Measurements from ENCODE around the gene NAGA. TPM values are rescaled to one million over a fixed set of nuclear protein-coding genes. Genes with fewer than 3 reads are reported as not detected.

NAGA gene
- total RNA-seq: 12.3 and 26.7 TPM in 2 replicates

GRCh38 chr22:42070517-42071422, at the start of gene NAGA:
TSS of gene NAGA (minus strand) at chr22:42070812. CDS start at chr22:42070297, 515 bp downstream.

GRCh38 chr22:42090596-42091454, 20.2 kb upstream of the NAGA start, which contains the start of gene NDUFA6:
TSS of gene NDUFA6 (minus strand) at chr22:42090772. CDS start at chr22:42090744, 28 bp downstream.

GRCh38 chr22:42079319-42080251, 9.0 kb upstream of the NAGA start, which contains the start of gene SMDT1:
TSS of gene SMDT1 (plus strand) at chr22:42079700. CDS start at chr22:42079769, 69 bp downstream.

GRCh38 chr22:42074132-42074811, 3.7 kb upstream of the NAGA start, which contains the start of gene PHETA2:
TSS of gene PHETA2 (plus strand) at chr22:42074248. CDS start at chr22:42077294, 3,046 bp downstream.

Other genes with a start within 250 kb of the NAGA start
- 66.3 and 178 TPM in 2 replicates for gene SREBF2, start 237.7 kb downstream of the NAGA start, total RNA-seq
- not detected in 2 replicates for gene SHISA8, start 155.7 kb downstream of the NAGA start, total RNA-seq
- gene TNFRSF13C, start 144.0 kb downstream of the NAGA start, total RNA-seq: under 0.01 and 0.14 TPM in 2 replicates
- gene CENPM, start 123.7 kb downstream of the NAGA start, total RNA-seq: 1.2 and 1.7 TPM in 2 replicates
- gene SEPTIN3, start 101.4 kb downstream of the NAGA start, total RNA-seq: 0.21 TPM in 1 of 2 replicates, not detected in the other
- gene WBP2NL, start 72.0 kb downstream of the NAGA start, total RNA-seq: 0.34 and 0.57 TPM in 2 replicates
- 2.0 and 2.1 TPM in 2 replicates for gene PHETA2, start 3.4 kb upstream of the NAGA start, total RNA-seq
- gene SMDT1, start 8.9 kb upstream of the NAGA start, total RNA-seq: 6.8 TPM in 2 replicates
- gene NDUFA6, start 20.0 kb upstream of the NAGA start, total RNA-seq: 35.9 and 50.5 TPM in 2 replicates
- 0.34 and 1.8 TPM in 2 replicates for gene CYP2D6, start 60.0 kb upstream of the NAGA start, total RNA-seq
- 48.2 and 69.4 TPM in 2 replicates for gene TCF20, start 199.8 kb upstream of the NAGA start, total RNA-seq

All from nasal cavity respiratory epithelium epithelial cell of viscerocranial mucosa (primary cell).